Omental fat pad (tissue), 4 donors: ENCODE measurements around the gene DSCAM. TPM values are rescaled to one million over a fixed set of nuclear protein-coding genes. Genes with fewer than 3 reads are reported as not detected.

Experiments used
- ATAC-seq: fragments of 150-250 bp; one replicate; pipeline ENCODE4 v1.9.1; 2016; ENCODE audit warnings: mild to moderate bottlenecking, moderate library complexity; ENCODE audit not compliant: low FRiP score
- DNase-seq: peaks from one replicate; pipeline ENCODE4 v3.0.0-alpha.2; 2019; ENCODE audit warnings: low spot score
- CTCF ChIP-seq, 3 donors: fragments of 450-650 bp; IDR thresholded peaks; one replicate each; pipeline ENCODE4 v1.5.1; 2016 to 2017; ENCODE audit warnings: antibody characterized with exemption in 3 of 3, mild to moderate bottlenecking in 3 of 3, moderate library complexity in 2 of 3
- total RNA-seq, 4 donors: library from RNA; depleted of rRNA; stranded (reverse); fragments of >200 nt; gene quantifications; one replicate each; pipeline ENCODE4 v1.1.0, GENCODE V29; 2016

DSCAM gene
- total RNA-seq, 4 donors from 2014 or later = 0.16 TPM; not detected in 3

GRCh38 chr21:40797891-40798290 lies 49.1 kb downstream of the DSCAM start:
- ATAC-seq = no peak

GRCh38 chr21:40797410-40797809 lies 49.5 kb downstream of the DSCAM start:
- ATAC-seq (no peak), DNase-seq (no peak)
- TF ChIP-seq CTCF (IDR thresholded peaks at IDR 0.05) = no peak

More at GRCh38 chr21:40797891-40798290, 49.1 kb downstream of the DSCAM start:
- DNase-seq = no peak
- no peak for TF ChIP-seq CTCF (IDR thresholded peaks at IDR 0.05)

- TF ChIP-seq CTCF (IDR thresholded peaks at IDR 0.05) = no peak
- ATAC-seq (no peak), DNase-seq (no peak)
Measured at GRCh38 chr21:40796464-40796863, 50.5 kb downstream of the DSCAM start.

GRCh38 chr21:40795313-40795712 lies 51.6 kb downstream of the DSCAM start:
- ATAC-seq (no peak), DNase-seq (no peak)

GRCh38 chr21:40792691-40793456 lies 54.1 kb downstream of the DSCAM start:
- TF ChIP-seq CTCF (IDR thresholded peaks at IDR 0.05) = no peak
- ATAC-seq (no peak), DNase-seq (no peak)

More at GRCh38 chr21:40795313-40795712, 51.6 kb downstream of the DSCAM start:
- TF ChIP-seq CTCF (IDR thresholded peaks at IDR 0.05) = no peak

DNA sequence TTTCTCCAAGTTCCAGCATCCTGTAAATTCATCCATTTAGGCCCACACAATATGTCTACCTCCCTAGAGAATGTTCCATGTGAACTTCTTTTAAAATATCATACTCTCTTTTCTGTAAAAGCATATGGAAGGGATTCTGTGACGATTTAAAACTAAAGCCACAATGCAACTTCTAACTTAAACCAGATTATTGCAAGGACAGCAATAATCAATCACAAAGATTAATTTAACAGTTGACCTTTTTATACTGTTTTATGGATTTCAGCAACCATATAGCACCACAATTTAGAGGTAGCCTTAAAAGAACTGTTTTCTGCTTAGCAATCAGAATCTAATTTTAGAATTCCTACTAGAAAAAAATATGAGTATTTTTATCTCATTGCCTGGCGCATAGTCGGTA lies 58.3 kb downstream of the DSCAM start:
- no peak for TF ChIP-seq CTCF (IDR thresholded peaks at IDR 0.05)
- no peak for ATAC-seq
- DNase-seq = no peak

DNA sequence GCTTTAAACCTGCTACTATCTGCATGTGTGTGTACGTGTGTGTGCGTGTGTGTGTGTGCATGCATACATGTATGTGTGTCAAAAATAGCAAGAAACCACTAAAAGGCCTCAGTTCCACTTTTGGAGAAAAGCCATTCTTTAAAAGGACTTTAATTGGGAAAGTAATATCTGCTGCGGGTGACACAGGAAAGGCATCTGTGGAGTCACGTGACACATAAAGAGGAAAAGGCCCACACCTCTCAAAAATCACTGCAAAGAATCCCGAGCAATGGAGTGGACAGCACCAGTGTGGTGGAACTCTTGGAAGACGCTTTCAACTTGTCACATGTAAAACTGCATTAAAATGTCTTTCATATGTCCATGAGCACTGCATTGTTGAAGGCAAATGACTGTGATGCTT lies 63.6 kb downstream of the DSCAM start:
- ATAC-seq = no peak
- TF ChIP-seq CTCF (IDR thresholded peaks at IDR 0.05) = no peak
- no peak for DNase-seq
